ENCODE measurements around the gene ECE1.
"Not testable (repeated sequence)": the region's sequence is repeated elsewhere in the genome, so short reads cannot be mapped to it uniquely, and the experiment has no call there.

ECE1 gene

DNA sequence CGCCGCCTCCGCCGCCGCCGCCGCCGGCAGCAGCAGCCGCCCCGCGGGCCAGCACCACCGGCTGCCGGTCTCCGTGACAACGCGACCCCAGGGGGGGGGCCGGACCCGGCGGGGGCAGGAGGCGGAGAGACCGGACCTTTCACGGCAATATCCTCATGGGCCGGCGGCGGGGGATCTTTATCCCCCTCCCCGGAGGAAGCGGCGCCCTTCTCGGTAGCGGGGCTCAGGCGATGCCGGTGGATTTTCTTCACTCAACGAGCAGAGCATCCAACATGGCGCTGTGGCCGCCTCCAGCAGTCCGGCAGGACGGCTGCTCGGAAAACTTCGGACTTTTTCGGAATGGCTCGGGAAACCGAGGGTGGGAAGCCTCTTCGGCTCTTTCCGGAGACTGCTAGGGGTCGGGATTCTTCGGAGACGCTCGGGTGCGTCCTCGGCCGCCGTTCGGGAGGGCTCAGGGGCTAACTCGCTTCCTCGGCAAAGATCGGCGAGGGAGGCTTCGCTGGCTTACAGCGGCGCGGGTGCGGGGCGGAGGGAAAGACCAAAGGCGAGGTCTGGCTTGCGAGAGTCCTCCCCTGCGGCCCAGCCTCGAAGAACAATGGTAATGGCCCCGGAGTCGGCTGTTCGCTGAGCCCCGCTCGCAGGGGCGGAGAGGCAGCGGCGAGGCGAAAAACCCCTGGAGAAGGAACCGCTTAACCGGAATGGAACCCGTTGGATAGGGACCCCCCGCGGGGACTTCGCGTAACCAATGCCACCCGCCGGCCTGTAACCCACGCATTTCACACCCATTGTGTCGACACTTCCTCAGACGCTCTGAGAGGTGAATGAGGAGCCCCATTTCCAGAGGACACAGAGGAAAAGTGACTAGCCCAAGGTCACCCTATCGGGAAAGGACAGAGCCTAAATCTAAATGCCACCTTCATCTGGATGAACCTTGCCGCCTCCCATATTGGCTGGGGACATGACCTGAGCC, 113.4 kb downstream of the ECE1 start, which contains the start of gene EIF4G3:
TSS of gene EIF4G3 (minus strand) at position 312 of the 970 bp plus-strand sequence. CDS start 174,155 bp downstream, outside the sequence.
- DNase-seq (ENCODE audit: low spot score): peak; percentile 98

DNA sequence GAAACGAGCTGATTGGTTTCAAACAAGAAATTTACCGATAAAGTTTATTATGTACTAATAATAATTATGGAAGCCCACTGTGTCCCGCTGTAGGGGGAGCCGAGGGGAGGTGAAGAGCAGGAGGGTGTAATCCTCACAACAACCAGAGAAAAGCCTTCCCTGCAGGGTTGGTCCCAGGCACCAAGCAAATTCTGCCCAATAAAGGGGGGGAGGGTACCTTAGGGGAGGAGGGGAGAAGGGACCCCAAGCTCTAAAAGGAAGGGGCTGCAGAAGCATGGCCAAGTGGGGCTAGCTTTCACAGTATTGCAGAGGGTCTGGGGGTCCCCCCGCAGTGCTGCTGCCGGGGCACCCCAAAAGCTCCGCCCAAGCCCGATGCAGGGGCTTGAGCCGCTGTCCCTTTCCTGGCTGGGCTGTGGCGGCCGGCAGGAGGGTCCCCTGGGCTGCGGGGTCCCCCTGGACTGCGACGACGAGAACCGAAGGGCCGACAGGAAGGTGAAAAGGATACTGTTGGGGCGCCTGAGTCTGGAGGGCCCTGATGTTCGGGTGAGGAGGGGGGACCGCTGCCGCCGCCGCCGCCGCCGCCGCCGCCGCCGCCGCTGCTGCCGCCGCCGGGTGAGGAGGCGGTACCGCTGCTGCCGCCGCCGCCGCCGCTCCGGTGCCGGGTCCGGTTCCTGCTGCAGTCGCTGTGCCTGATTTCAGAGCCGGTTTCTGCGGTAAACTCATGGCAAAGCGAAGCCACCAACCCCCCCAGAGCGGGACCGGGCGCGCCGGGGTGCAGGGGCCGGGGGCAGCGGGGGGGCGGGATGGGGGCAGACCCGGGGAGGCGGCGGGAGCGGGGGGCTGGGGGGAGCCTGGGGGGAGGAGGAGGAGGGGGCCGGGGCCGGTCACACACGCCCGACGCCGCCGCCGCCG, 114.3 kb downstream of the ECE1 start:
- DNase-seq (ENCODE audit: low spot score): no peak

DNA sequence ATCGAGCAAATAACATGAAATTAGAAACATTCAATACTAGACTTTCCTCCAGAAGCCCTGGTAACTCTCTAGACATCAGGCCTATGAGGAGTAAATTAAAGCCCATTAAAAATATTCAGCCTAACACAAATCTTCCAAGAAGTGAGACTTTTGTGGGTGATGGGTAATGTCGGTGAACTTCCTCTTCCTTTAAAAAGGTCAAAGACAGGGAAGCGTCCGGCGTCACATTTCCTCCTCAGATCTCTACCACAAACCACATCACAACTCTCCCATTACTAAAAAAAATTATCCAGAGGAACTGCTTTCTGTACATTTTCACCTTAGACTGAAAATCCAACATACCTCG, 115.0 kb downstream of the ECE1 start:
- peak; percentile 89 for DNase-seq (ENCODE audit: low spot score)

DNA sequence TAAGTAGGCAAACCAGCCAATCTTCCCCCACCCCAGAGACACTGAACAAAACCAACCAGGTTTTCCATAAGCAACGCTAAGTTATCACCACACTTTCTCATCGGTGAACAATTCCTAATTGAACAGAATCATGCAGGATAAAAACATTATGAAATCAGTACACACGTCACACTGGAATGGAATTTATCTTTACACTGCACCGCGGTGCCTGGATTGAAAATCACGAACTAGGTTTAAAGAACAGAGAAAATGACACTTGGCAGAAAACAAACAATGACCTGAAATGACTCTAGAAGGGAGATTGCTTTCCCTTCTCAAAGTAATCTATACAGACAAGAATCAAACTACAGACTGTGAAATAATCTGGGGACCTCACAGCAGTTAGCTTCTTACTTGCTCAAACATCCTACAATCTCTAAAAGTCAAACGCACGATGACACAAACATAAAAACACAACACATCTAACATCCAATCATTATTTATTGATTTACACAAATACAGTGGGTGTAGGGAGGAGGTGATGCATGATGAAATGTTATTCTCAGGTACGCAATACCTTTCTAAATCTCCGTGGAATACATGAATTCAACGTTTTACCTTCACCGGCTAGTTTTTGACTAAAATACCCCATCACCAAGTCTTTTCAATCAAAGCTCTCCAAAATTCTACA, 115.5 kb downstream of the ECE1 start:
- DNase-seq (ENCODE audit: low spot score): peak; percentile 58

DNA sequence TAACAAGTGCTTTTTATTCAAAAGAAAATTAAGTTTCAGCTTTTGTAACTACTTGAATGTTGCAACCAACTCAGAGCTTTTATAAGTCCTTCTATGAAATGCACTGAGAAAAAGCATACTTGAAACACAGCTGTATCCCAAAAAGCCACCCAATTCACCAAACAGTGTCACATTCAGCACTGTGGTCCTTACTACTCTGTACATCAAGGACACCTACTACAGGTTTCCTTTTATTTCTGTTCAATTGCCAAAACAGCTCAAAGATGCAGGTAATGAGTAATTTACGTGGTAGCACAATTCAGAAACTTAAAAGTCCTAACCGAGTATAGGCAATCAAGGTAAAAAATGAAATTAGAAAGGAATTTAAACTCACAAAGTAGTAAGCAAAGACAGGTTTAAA, 116.0 kb downstream of the ECE1 start:
- DNase-seq (ENCODE audit: low spot score): peak; percentile 52

DNA sequence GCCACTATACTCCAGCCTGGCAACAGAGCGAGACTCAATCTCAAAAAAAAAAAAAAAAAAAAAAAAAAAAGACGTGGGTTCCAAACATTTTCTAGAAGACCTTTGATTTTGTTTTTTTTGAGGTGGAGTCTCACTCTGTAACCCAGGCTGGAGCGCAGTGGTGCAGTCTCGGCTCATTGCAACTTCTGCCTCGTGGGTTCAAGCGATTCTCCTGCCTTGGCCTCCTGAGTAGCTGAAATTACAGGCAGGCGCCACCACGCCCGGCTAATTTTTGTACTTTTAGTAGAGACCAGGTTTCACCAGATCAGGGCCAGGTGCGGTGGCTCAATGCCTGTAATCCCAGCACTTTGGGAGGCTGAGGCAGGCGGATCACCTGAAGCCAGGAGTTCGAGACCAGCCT, 117.2 kb downstream of the ECE1 start:
- DNase-seq (ENCODE audit: low spot score): not testable (repeated sequence)

DNA sequence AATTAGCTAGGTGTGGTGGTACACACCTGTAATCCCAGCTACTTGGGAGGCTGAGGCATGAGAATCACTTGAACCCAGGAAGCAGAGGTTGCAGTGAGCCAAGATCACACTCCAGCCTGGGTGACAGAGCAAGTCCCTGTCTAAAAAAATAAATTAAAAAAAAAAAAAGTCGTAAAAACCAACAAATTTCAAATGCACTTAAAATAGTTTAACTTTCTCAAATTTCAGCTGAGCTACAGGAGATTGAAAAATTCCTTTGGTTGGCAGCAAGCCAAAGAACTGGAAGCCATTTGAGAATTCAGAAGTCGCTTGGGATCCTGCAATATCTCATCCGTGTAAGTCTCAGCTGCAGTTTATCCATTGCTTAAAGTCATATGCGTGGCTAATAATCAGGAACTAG, 119.4 kb downstream of the ECE1 start:
- DNase-seq (ENCODE audit: low spot score): not testable (repeated sequence)

DNA sequence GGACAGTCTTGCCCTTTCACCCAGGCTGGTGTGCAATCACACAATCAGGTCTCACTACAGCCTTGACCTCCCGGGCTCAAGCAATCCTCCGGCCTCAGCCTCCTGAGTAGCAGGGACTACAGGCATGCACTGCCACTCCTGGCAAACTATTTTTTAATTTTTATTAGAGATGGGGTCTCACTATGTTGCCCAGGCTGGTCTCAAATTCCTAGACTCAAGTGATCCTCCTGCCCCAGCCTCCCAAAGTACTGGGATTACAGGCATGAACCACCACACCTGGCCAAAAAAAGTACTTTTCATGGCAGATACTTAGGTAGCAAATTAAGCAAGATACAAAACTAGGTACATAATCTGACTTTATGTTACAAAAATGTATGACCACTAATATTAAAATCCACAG, 121.8 kb downstream of the ECE1 start:
- DNase-seq (ENCODE audit: low spot score): no peak
